Fibroblast of the aortic adventitia (primary cell): ENCODE measurements around the gene KRTAP19-3. TPM values are rescaled to one million over a fixed set of nuclear protein-coding genes. Genes with fewer than 3 reads are reported as not detected.

Experiments
- DNase-seq: peaks from one replicate; pipeline ENCODE4 v3.0.0-alpha.2; 2010; ENCODE audit warnings: low read depth
- H3K4me3 ChIP-seq: 2 replicates; pipeline ENCODE4 v1.5.1; 2011; ENCODE audit warnings: low read depth, mild to moderate bottlenecking, control low read depth, low read length, moderate library complexity
- total RNA-seq: library from RNA; depleted of rRNA; stranded (reverse); fragments of >200 nt; gene quantifications from 2 replicates; pipeline ENCODE4 v1.2.3, GENCODE V29; 2012; ENCODE audit warnings: low replicate concordance
- TF ChIP-seq, protein P1 (sequence below): IDR thresholded peaks from 2 replicates; pipeline ENCODE4 v1.5.1; 2011; ENCODE audit warnings: mild to moderate bottlenecking, low read length, control low read depth, inconsistent platforms; ENCODE audit not compliant: insufficient read depth

KRTAP19-3 gene
- total RNA-seq, 1 donor: not detected

- H3K4me3 ChIP-seq: no peak within 1 kb of the TSS
- DNase-seq: no peak
- TF ChIP-seq, protein P1, sequence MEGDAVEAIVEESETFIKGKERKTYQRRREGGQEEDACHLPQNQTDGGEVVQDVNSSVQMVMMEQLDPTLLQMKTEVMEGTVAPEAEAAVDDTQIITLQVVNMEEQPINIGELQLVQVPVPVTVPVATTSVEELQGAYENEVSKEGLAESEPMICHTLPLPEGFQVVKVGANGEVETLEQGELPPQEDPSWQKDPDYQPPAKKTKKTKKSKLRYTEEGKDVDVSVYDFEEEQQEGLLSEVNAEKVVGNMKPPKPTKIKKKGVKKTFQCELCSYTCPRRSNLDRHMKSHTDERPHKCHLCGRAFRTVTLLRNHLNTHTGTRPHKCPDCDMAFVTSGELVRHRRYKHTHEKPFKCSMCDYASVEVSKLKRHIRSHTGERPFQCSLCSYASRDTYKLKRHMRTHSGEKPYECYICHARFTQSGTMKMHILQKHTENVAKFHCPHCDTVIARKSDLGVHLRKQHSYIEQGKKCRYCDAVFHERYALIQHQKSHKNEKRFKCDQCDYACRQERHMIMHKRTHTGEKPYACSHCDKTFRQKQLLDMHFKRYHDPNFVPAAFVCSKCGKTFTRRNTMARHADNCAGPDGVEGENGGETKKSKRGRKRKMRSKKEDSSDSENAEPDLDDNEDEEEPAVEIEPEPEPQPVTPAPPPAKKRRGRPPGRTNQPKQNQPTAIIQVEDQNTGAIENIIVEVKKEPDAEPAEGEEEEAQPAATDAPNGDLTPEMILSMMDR: no peak
Observed at GRCh38 chr21:30487336-30487735, 4.5 kb downstream of the KRTAP19-3 start, which contains the start of gene KRTAP19-2. Gene KRTAP19-2, minus strand, starts transcription at chr21:30487436. Its CDS starts 88 bp downstream, at chr21:30487348.

DNA sequence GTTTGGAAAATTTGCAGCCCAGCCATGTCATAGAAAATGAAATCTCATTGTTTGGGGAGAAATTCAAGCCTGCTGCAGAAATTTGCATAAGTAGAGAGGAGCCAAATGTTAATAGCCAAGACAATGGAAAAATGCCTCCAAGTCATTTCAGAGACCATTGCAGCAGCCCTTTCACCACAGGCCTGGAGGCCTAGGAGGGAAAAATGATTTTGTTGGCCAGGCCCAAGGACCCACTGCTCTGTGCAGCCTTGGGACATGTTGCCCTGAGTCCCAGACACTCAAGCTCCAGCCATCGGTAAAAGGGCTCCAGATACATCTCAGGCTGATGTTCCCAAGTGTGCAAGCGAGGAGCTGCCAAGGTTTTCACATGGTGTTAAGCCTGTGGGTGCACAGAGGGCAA, 5.6 kb downstream of the KRTAP19-3 start:
- DNase-seq: no peak
- TF ChIP-seq, protein P1: no peak

GRCh38 chr21:30482130-30482529, 9.7 kb downstream of the KRTAP19-3 start:
- TF ChIP-seq, protein P1: no peak
- no peak for DNase-seq

More for the DNA sequence above, 5.6 kb downstream of the KRTAP19-3 start:
- H3K4me3 ChIP-seq: no peak overlapping the region

GRCh38 chr21:30480145-30480544, 11.7 kb downstream of the KRTAP19-3 start, which contains the start of gene KRTAP19-1:
Gene KRTAP19-1, minus strand, starts transcription at chr21:30480367. Its CDS starts 50 bp downstream, at chr21:30480317.
- DNase-seq: no peak
- TF ChIP-seq, protein P1: no peak
- no peak within 1 kb of the TSS for H3K4me3 ChIP-seq

More at GRCh38 chr21:30482130-30482529, 9.7 kb downstream of the KRTAP19-3 start:
- H3K4me3 ChIP-seq: no peak overlapping the region

- TF ChIP-seq, protein P1: no peak
- no peak for DNase-seq
- H3K4me3 ChIP-seq: no peak overlapping the region
Observed at GRCh38 chr21:30479259-30479658, 12.6 kb downstream of the KRTAP19-3 start.

DNA sequence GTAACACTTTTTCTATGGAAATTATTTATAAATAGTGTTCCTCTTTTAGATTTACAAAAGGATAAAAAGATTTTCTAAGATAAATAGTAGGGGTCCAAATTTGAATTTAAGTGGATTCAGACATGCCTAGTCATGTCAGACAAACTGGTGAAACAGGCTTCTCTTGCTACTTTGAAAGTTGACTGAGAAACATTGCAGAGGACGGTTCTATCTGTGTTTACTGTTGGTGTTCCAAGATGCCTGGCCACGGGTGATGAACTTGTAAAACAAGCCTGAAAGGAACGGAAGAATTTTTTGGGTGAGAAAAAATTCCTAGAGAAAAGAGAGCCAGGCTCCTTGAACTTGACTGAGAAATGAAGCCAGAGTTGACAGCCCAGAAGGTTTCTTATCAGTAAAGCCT, 13.8 kb downstream of the KRTAP19-3 start:
- TF ChIP-seq, protein P1: no peak
- no peak for DNase-seq
- H3K4me3 ChIP-seq: no peak overlapping the region
